Measurements from ENCODE around the gene ECT2L.
A peak's percentile ranks its signal among the peaks of the same experiment; 100 is the strongest.

The ECT2L gene

GRCh38 chr6:138815797-138816528, 20.1 kb downstream of the ECT2L start:
- Mint-ChIP-seq H3K27me3 (peaks cover 0 to 3% of the 10 kb centered on the region in 2 donors), H3K4me1 (peaks cover 32 to 45% of the 10 kb centered on the region in 2 donors), H3K9me3 (no peaks in the 10 kb centered on the region), H3K36me3 (no peaks in the 10 kb centered on the region), H3K27ac (peak overlapping the region; percentile 91), H3K4me3 (no peak overlapping the region)
- DNase-seq (no peak), ATAC-seq (replicated peaks) (peak; percentile 19 to 24)

GRCh38 chr6:138817799-138818198, 21.9 kb downstream of the ECT2L start:
- ATAC-seq (replicated peaks): peak; percentile 80 to 82
- Mint-ChIP-seq H3K4me1 (peaks cover 34 to 53% of the 10 kb centered on the region in 2 donors), H3K27ac (peak overlapping the region; percentile 99), H3K27me3 (peaks cover 0 to 3% of the 10 kb centered on the region in 2 donors), H3K36me3 (no peaks in the 10 kb centered on the region), H3K4me3 (peak overlapping the region; percentile 43 to 65), H3K9me3 (no peaks in the 10 kb centered on the region)
- DNase-seq: peak; percentile 73

GRCh38 chr6:138818496-138819194, 22.8 kb downstream of the ECT2L start:
- DNase-seq (peak; percentile 71), ATAC-seq (replicated peaks) (peak; percentile 73 to 81)
- Mint-ChIP-seq H3K27ac (peak overlapping the region; percentile 99), H3K4me1 (peaks cover 34 to 53% of the 10 kb centered on the region in 2 donors), H3K9me3 (no peaks in the 10 kb centered on the region), H3K36me3 (no peaks in the 10 kb centered on the region), H3K27me3 (peaks cover 0 to under 1% of the 10 kb centered on the region in 2 donors), H3K4me3 (peak overlapping the region; percentile 43 to 65)

GRCh38 chr6:138821519-138821918, 25.6 kb downstream of the ECT2L start:
- Mint-ChIP-seq H3K36me3 (no peaks in the 10 kb centered on the region), H3K27me3 (no peaks in the 10 kb centered on the region), H3K27ac (peak overlapping the region; percentile 59), H3K4me1 (peaks cover 30 to 44% of the 10 kb centered on the region in 2 donors), H3K9me3 (no peaks in the 10 kb centered on the region), H3K4me3 (no peak overlapping the region)
- ATAC-seq (replicated peaks) (no peak), DNase-seq (no peak)

GRCh38 chr6:138824482-138825144, 28.7 kb downstream of the ECT2L start:
- H3K4me1 Mint-ChIP-seq: peaks cover 8 to 17% of the 10 kb centered on the region in 2 donors
- peaks cover 0 to 4% of the 10 kb centered on the region in 2 donors for H3K9me3 Mint-ChIP-seq
- ATAC-seq (replicated peaks) (peak in 1 of 2 donors; percentile 22), DNase-seq (no peak)
- no peaks in the 10 kb centered on the region for H3K27me3 Mint-ChIP-seq
- no peaks in the 10 kb centered on the region for H3K36me3 Mint-ChIP-seq
- no peak overlapping the region for H3K4me3 Mint-ChIP-seq
- no peak overlapping the region for H3K27ac Mint-ChIP-seq

GRCh38 chr6:138830248-138830647, 34.4 kb downstream of the ECT2L start:
- Mint-ChIP-seq H3K9me3 (peaks cover 0 to 4% of the 10 kb centered on the region in 2 donors), H3K27me3 (no peaks in the 10 kb centered on the region), H3K4me1 (no peaks in the 10 kb centered on the region), H3K4me3 (no peak overlapping the region), H3K27ac (no peak overlapping the region), H3K36me3 (no peaks in the 10 kb centered on the region)
- ATAC-seq (replicated peaks) (no peak), DNase-seq (no peak)

GRCh38 chr6:138832182-138832581, 36.3 kb downstream of the ECT2L start:
- no peaks in the 10 kb centered on the region for H3K36me3 Mint-ChIP-seq
- H3K9me3 Mint-ChIP-seq: no peaks in the 10 kb centered on the region
- ATAC-seq (replicated peaks) (no peak), DNase-seq (no peak)
- H3K4me3 Mint-ChIP-seq: no peak overlapping the region
- no peaks in the 10 kb centered on the region for H3K27me3 Mint-ChIP-seq
- H3K27ac Mint-ChIP-seq: no peak overlapping the region
- no peaks in the 10 kb centered on the region for H3K4me1 Mint-ChIP-seq

- Mint-ChIP-seq H3K4me3 (no peak overlapping the region), H3K27ac (no peak overlapping the region), H3K27me3 (no peaks in the 10 kb centered on the region), H3K4me1 (no peaks in the 10 kb centered on the region), H3K9me3 (no peaks in the 10 kb centered on the region), H3K36me3 (no peaks in the 10 kb centered on the region)
- DNase-seq (no peak), ATAC-seq (replicated peaks) (no peak)
Measured at GRCh38 chr6:138833816-138834539, 38.1 kb downstream of the ECT2L start.

- no peaks in the 10 kb centered on the region for H3K4me1 Mint-ChIP-seq
- no peak overlapping the region for H3K4me3 Mint-ChIP-seq
- H3K27me3 Mint-ChIP-seq: no peaks in the 10 kb centered on the region
- peaks cover 3 to 5% of the 10 kb centered on the region in 2 donors for H3K9me3 Mint-ChIP-seq
- no peaks in the 10 kb centered on the region for H3K36me3 Mint-ChIP-seq
- no peak for DNase-seq
- ATAC-seq (replicated peaks): no peak
- H3K27ac Mint-ChIP-seq: no peak overlapping the region
Measured at GRCh38 chr6:138837246-138837645, 41.4 kb downstream of the ECT2L start.

- no peak overlapping the region for H3K27ac Mint-ChIP-seq
- DNase-seq (no peak), ATAC-seq (replicated peaks) (no peak)
- no peaks in the 10 kb centered on the region for H3K4me1 Mint-ChIP-seq
- H3K9me3 Mint-ChIP-seq: peaks cover 5% of the 10 kb centered on the region in 2 donors
- H3K27me3 Mint-ChIP-seq: no peaks in the 10 kb centered on the region
- peaks cover 0 to 2% of the 10 kb centered on the region in 2 donors for H3K36me3 Mint-ChIP-seq
- H3K4me3 Mint-ChIP-seq: no peak overlapping the region
Measured at GRCh38 chr6:138844192-138844591, 48.3 kb downstream of the ECT2L start.

GRCh38 chr6:138847884-138848283, 52.0 kb downstream of the ECT2L start:
- Mint-ChIP-seq H3K9me3 (peaks cover 0 to 2% of the 10 kb centered on the region in 2 donors), H3K4me1 (peaks cover 6 to 7% of the 10 kb centered on the region in 2 donors), H3K4me3 (no peak overlapping the region), H3K27me3 (no peaks in the 10 kb centered on the region), H3K27ac (no peak overlapping the region), H3K36me3 (peaks cover 0 to 2% of the 10 kb centered on the region in 2 donors)
- ATAC-seq (replicated peaks): no peak
- no peak for DNase-seq

GRCh38 chr6:138848461-138848860, 52.6 kb downstream of the ECT2L start:
- Mint-ChIP-seq H3K27me3 (no peaks in the 10 kb centered on the region), H3K4me3 (no peak overlapping the region), H3K36me3 (peaks cover 0 to 2% of the 10 kb centered on the region in 2 donors), H3K9me3 (peaks cover 0 to 2% of the 10 kb centered on the region in 2 donors), H3K4me1 (peaks cover 6 to 7% of the 10 kb centered on the region in 2 donors), H3K27ac (no peak overlapping the region)
- ATAC-seq (replicated peaks) (no peak), DNase-seq (no peak)

GRCh38 chr6:138849791-138850190, 53.9 kb downstream of the ECT2L start:
- peaks cover 6 to 7% of the 10 kb centered on the region in 2 donors for H3K4me1 Mint-ChIP-seq
- no peaks in the 10 kb centered on the region for H3K27me3 Mint-ChIP-seq
- ATAC-seq (replicated peaks): peak in 1 of 2 donors; percentile 23
- no peak overlapping the region for H3K4me3 Mint-ChIP-seq
- DNase-seq: no peak
- peaks cover 0 to 2% of the 10 kb centered on the region in 2 donors for H3K36me3 Mint-ChIP-seq
- peaks cover 0 to 2% of the 10 kb centered on the region in 2 donors for H3K9me3 Mint-ChIP-seq
- H3K27ac Mint-ChIP-seq: no peak overlapping the region

- Mint-ChIP-seq H3K4me3 (no peak overlapping the region), H3K4me1 (peaks cover 5 to 7% of the 10 kb centered on the region in 2 donors), H3K27ac (peak overlapping the region; percentile 3), H3K36me3 (no peaks in the 10 kb centered on the region), H3K27me3 (peaks cover 5 to 6% of the 10 kb centered on the region in 2 donors), H3K9me3 (peaks cover 0 to 4% of the 10 kb centered on the region in 2 donors)
- ATAC-seq (replicated peaks) (no peak), DNase-seq (no peak)
Measured at GRCh38 chr6:138856654-138857053, 60.8 kb downstream of the ECT2L start.

Data from stimulated activated naive B cell treated with anti-CD40 and anti-IgM and Interleukin-4, amounts not matched to agents 10 μg/mL and 1 μg/mL and 100 μg/mL, for 72 hours (primary cell).